BJ (cell line): ENCODE measurements around the gene NPB. TPM values are rescaled to one million over a fixed set of nuclear protein-coding genes. Genes with fewer than 3 reads are reported as not detected.

Experiments
- CTCF ChIA-PET: fragments of 350-600 bp; formaldehyde crosslinking; extraction: SDS; loops from one replicate; lab custom pipeline; 2021; ENCODE audit warnings: antibody characterized with exemption, inconsistent platforms; lab: Yijun Ruan, JAX
- POLR2A ChIA-PET: fragments of 300-600 bp; sonication (Branson Sonifier 250); formaldehyde crosslinking; extraction: SDS; loops from one replicate; lab custom pipeline; 2021; ENCODE audit warnings: antibody characterized with exemption; lab: Charles Lee
- DNase-seq: peaks from one replicate; pipeline ENCODE4 v3.0.0-alpha.2; 2011; ENCODE audit warnings: low read depth
- H3K27me3 ChIP-seq: 2 replicates; pipeline ENCODE4 v1.6.0; 2011; ENCODE audit warnings: low read length; ENCODE audit not compliant: control insufficient read depth, insufficient read depth
- H3K36me3 ChIP-seq: 2 replicates; pipeline ENCODE4 v1.5.1; 2011; ENCODE audit warnings: low read length; ENCODE audit not compliant: control insufficient read depth, insufficient read depth
- H3K4me3 ChIP-seq: 2 replicates; pipeline ENCODE4 v1.5.1; 2011; ENCODE audit warnings: low read depth, mild to moderate bottlenecking, control low read depth, low read length
- polyA plus RNA-seq: library from polyadenylated mRNA; depleted of rRNA; stranded (reverse); fragments of >200 nt; gene quantifications from 2 replicates; pipeline ENCODE4 v1.2.3, GENCODE V29; 2011
- TF ChIP-seq, protein P1 (sequence below): IDR thresholded peaks from 2 replicates; pipeline ENCODE4 v1.5.1; 2011; ENCODE audit warnings: low read depth, mild to moderate bottlenecking, control low read depth, inconsistent platforms, low read length, moderate library complexity; ENCODE audit not compliant: insufficient read depth

NPB gene
- polyA plus RNA-seq, 1 experiment, result 0.38 TPM

DNA sequence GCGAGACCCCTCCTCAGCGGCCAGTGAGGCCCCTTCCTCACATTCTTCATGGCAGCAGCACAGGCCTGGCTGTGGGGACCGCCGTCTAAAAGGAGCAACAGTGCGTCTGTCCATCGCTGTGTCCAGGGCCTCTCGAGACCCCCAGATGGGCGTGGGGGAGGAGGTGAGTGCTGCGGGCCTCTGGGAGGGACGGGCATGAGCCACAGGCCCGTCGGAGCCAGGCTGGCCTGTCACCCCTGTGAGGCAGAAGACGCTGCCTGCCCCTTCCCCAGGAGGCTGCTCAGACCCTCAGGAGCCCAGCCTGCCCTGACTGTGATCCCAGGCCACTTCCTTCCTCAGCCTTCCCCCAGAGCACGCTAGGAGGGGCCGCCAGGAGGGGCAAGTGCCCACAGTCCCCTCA, 37.2 kb downstream of the NPB start:
- Histone ChIP-seq H3K27me3 (peaks cover 4% of the 10 kb centered on the region; the same call in 1 of the 2 replicates), H3K4me3 (no peak overlapping the region), H3K36me3 (peaks cover 11% of the 10 kb centered on the region)
- TF ChIP-seq, protein P1, sequence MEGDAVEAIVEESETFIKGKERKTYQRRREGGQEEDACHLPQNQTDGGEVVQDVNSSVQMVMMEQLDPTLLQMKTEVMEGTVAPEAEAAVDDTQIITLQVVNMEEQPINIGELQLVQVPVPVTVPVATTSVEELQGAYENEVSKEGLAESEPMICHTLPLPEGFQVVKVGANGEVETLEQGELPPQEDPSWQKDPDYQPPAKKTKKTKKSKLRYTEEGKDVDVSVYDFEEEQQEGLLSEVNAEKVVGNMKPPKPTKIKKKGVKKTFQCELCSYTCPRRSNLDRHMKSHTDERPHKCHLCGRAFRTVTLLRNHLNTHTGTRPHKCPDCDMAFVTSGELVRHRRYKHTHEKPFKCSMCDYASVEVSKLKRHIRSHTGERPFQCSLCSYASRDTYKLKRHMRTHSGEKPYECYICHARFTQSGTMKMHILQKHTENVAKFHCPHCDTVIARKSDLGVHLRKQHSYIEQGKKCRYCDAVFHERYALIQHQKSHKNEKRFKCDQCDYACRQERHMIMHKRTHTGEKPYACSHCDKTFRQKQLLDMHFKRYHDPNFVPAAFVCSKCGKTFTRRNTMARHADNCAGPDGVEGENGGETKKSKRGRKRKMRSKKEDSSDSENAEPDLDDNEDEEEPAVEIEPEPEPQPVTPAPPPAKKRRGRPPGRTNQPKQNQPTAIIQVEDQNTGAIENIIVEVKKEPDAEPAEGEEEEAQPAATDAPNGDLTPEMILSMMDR, result no peak
- ChIA-PET CTCF (interaction anchor here (1.4 to 4.4 kb wide), 3 partner anchors 20 to 23 kb away, joined by 3 to 16 read pairs (median 15); no protein-coding TSS in a partner anchor), POLR2A (no interaction called here)
- DNase-seq, result no peak

DNA sequence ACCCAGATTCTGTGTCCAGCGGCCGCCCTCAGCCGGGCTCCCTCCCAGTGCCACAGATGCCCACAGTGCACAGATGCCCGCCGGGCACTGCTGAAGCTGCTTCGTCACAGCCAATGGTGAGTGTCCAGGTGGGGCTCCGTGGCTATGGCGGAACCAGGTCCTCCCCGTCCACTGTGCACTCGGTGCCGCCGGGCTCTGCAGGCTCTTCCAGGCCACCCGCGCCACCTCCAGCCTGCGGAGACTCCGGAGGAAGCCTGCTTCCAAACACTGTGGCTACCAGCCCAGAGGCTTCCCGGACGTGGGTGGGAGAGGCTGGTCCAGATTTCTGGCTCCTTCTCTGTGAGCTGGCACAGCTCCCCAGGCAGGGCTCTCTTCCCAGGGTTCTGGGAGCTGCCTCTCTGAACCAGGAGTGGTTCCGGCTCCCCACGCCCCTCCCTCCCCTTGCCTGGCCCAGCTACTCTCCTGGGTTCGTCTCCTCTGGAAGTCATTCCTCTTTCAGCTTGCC, 37.9 kb downstream of the NPB start:
- TF ChIP-seq, protein P1, result no peak
- Histone ChIP-seq H3K27me3 (peaks cover 6% of the 10 kb centered on the region; the same call in 1 of the 2 replicates), H3K4me3 (no peak overlapping the region), H3K36me3 (peaks cover 3% of the 10 kb centered on the region)
- CTCF ChIA-PET, result interaction anchor here (4.4 kb wide), 1 partner anchor 20 kb away, joined by 15 read pairs; no protein-coding TSS in a partner anchor
- DNase-seq, result no peak
- POLR2A ChIA-PET, result no interaction called here

- H3K4me3 ChIP-seq, result no peak overlapping the region
- POLR2A ChIA-PET, result no interaction called here
- CTCF ChIA-PET, result interaction anchor here (1.6 to 4.4 kb wide), 2 partner anchors 19 to 80 kb away, joined by 6 to 15 read pairs; no protein-coding TSS in a partner anchor
- TF ChIP-seq, protein P1, result no peak
- DNase-seq, result no peak
- no peaks in the 10 kb centered on the region; the same call in 1 of the 2 replicates for H3K36me3 ChIP-seq
- peaks cover 6% of the 10 kb centered on the region; the same call in 1 of the 2 replicates for H3K27me3 ChIP-seq
Measured at GRCh38 chr17:81940538-81941483, 38.8 kb downstream of the NPB start.

- no peak overlapping the region for H3K4me3 ChIP-seq
- H3K36me3 ChIP-seq, result no peaks in the 10 kb centered on the region
- CTCF ChIA-PET, result interaction anchor here (1.6 to 4.4 kb wide), 2 partner anchors 18 to 79 kb away, joined by 6 to 15 read pairs; no protein-coding TSS in a partner anchor
- H3K27me3 ChIP-seq, result peaks cover 6% of the 10 kb centered on the region; the same call in 1 of the 2 replicates
- TF ChIP-seq, protein P1, result no peak
- POLR2A ChIA-PET, result no interaction called here
- DNase-seq, result no peak
Measured at GRCh38 chr17:81941484-81942166, 39.6 kb downstream of the NPB start.
